HEK293 (cell line): Measurements from ENCODE around the gene EMC9.

Experiments
- CTCF ChIA-PET: fragments of 350-600 bp; formaldehyde crosslinking; extraction: SDS; loops from one replicate; lab custom pipeline; 2021; ENCODE audit warnings: antibody characterized with exemption; lab: Yijun Ruan, JAX
- POLR2A ChIA-PET: fragments of 300-600 bp; formaldehyde crosslinking; extraction: SDS; loops from one replicate; lab custom pipeline; 2020; ENCODE audit warnings: antibody characterized with exemption, inconsistent platforms; lab: Yijun Ruan, JAX
- H3K27ac ChIP-seq: fragments of 200-500 bp; sonication (Bioruptor generic); 2 replicates; pipeline ENCODE4 v1.5.1; 2014; ENCODE audit warnings: low read depth, low read length, control low read depth, inconsistent platforms; ENCODE audit errors: extremely low read depth
- H3K36me3 ChIP-seq, 2 experiments: fragments of 200-500 bp in 1 of 2; sonication (Bioruptor generic) in 1 of 2; 1 replicate in 1 of 2; 2 replicates in 1 of 2; pipeline ENCODE4 v1.5.1; 2014 to 2017; ENCODE audit warnings: inconsistent platforms in 2 of 2, low read length in 2 of 2; ENCODE audit not compliant: control insufficient read depth in 2 of 2, insufficient read depth in 1 of 2
- H3K4me1 ChIP-seq: fragments of 200-500 bp; sonication (Bioruptor generic); 2 replicates; pipeline ENCODE4 v1.5.1; 2014; ENCODE audit warnings: mild to moderate bottlenecking, low read length, inconsistent platforms; ENCODE audit not compliant: control insufficient read depth, insufficient read depth
- H3K4me3 ChIP-seq: 2 replicates; pipeline ENCODE4 v1.5.1; 2011; ENCODE audit warnings: low read depth, mild to moderate bottlenecking, control low read depth, low read length, moderate library complexity
- H3K9me3 ChIP-seq: fragments of 200-500 bp; sonication (Bioruptor generic); 2 replicates; pipeline ENCODE4 v1.5.1; 2014; ENCODE audit warnings: low read depth, low read length, inconsistent platforms; ENCODE audit not compliant: control insufficient read depth, insufficient read depth
- ATF2 ChIP-seq: fragments of 450-650 bp; formaldehyde crosslinking; IDR thresholded peaks from 2 replicates; pipeline ENCODE4 v1.5.1; 2016; ENCODE audit warnings: missing biosample characterization, missing genetic modification characterization, low read depth
- EGR2 ChIP-seq: fragments of 450-650 bp; formaldehyde crosslinking; IDR thresholded peaks from 2 replicates; pipeline ENCODE4 v1.5.1; 2016; ENCODE audit warnings: low read depth, missing biosample characterization, missing genetic modification characterization
- OSR2 ChIP-seq: fragments of 450-650 bp; formaldehyde crosslinking; IDR thresholded peaks from 2 replicates; pipeline ENCODE4 v1.5.1; 2016; ENCODE audit warnings: missing biosample characterization, missing genetic modification characterization
- PRDM10 ChIP-seq: fragments of 450-650 bp; formaldehyde crosslinking; IDR thresholded peaks from 2 replicates; pipeline ENCODE4 v1.5.1; 2016; ENCODE audit warnings: missing biosample characterization, missing genetic modification characterization
- SCRT2 ChIP-seq: fragments of 450-650 bp; formaldehyde crosslinking; IDR thresholded peaks from 2 replicates; pipeline ENCODE4 v1.5.1; 2016; ENCODE audit warnings: missing biosample characterization, missing genetic modification characterization
- YY2 ChIP-seq: fragments of 450-650 bp; formaldehyde crosslinking; IDR thresholded peaks from 2 replicates; pipeline ENCODE4 v1.5.1; 2016; ENCODE audit warnings: missing biosample characterization, missing genetic modification characterization
- ZBTB17 ChIP-seq: fragments of 450-650 bp; formaldehyde crosslinking; IDR thresholded peaks from 2 replicates; pipeline ENCODE4 v1.5.1; 2016; ENCODE audit warnings: missing biosample characterization, missing genetic modification characterization
- ZEB2 ChIP-seq: fragments of 450-650 bp; formaldehyde crosslinking; IDR thresholded peaks from 2 replicates; pipeline ENCODE4 v1.5.1; 2016; ENCODE audit warnings: missing biosample characterization, missing genetic modification characterization
- ZFHX2 ChIP-seq: fragments of 450-650 bp; formaldehyde crosslinking; conservative IDR thresholded peaks from 2 replicates; pipeline ENCODE4 v1.5.1; 2016; ENCODE audit warnings: missing biosample characterization, missing genetic modification characterization
- ZFP69B ChIP-seq: fragments of 450-650 bp; formaldehyde crosslinking; IDR thresholded peaks from 2 replicates; pipeline ENCODE4 v1.5.1; 2016; ENCODE audit warnings: missing biosample characterization, missing genetic modification characterization
- ZNF133 ChIP-seq: fragments of 450-650 bp; formaldehyde crosslinking; IDR thresholded peaks from 2 replicates; pipeline ENCODE4 v1.5.1; 2016; ENCODE audit warnings: missing biosample characterization, missing genetic modification characterization
- ZNF2 ChIP-seq: fragments of 450-650 bp; formaldehyde crosslinking; IDR thresholded peaks from 2 replicates; pipeline ENCODE4 v1.5.1; 2016; ENCODE audit warnings: missing biosample characterization, missing genetic modification characterization
- ZNF324 ChIP-seq: fragments of 450-650 bp; formaldehyde crosslinking; IDR thresholded peaks from 2 replicates; pipeline ENCODE4 v1.5.1; 2016; ENCODE audit warnings: missing biosample characterization, missing genetic modification characterization
- ZNF366 ChIP-seq: fragments of 450-650 bp; formaldehyde crosslinking; conservative IDR thresholded peaks from 2 replicates; pipeline ENCODE4 v1.5.1; 2016; ENCODE audit warnings: missing biosample characterization, missing genetic modification characterization
- ZNF423 ChIP-seq: fragments of 450-650 bp; formaldehyde crosslinking; IDR thresholded peaks from 2 replicates; pipeline ENCODE4 v1.5.1; 2016; ENCODE audit warnings: missing biosample characterization, missing genetic modification characterization
- ZNF426 ChIP-seq: fragments of 450-650 bp; formaldehyde crosslinking; IDR thresholded peaks from 2 replicates; pipeline ENCODE4 v1.5.1; 2017; ENCODE audit warnings: missing biosample characterization, missing genetic modification characterization, mild to moderate bottlenecking, inconsistent platforms, moderate library complexity
- ZNF600 ChIP-seq: fragments of 450-650 bp; formaldehyde crosslinking; IDR thresholded peaks from 2 replicates; pipeline ENCODE4 v1.5.1; 2016; ENCODE audit warnings: missing biosample characterization, missing genetic modification characterization
- ZNF624 ChIP-seq: fragments of 450-650 bp; formaldehyde crosslinking; IDR thresholded peaks from 2 replicates; pipeline ENCODE4 v1.5.1; 2017; ENCODE audit warnings: missing biosample characterization, missing genetic modification characterization
- ZNF639 ChIP-seq: fragments of 450-650 bp; formaldehyde crosslinking; IDR thresholded peaks from 2 replicates; pipeline ENCODE4 v1.5.1; 2016; ENCODE audit warnings: missing biosample characterization, missing genetic modification characterization
- ZNF654 ChIP-seq: fragments of 450-650 bp; formaldehyde crosslinking; IDR thresholded peaks from 2 replicates; pipeline ENCODE4 v1.5.1; 2016; ENCODE audit warnings: low read depth, missing biosample characterization, missing genetic modification characterization
- ZNF707 ChIP-seq: fragments of 450-650 bp; formaldehyde crosslinking; IDR thresholded peaks from 2 replicates; pipeline ENCODE4 v1.5.1; 2016; ENCODE audit warnings: missing biosample characterization, missing genetic modification characterization
- ZNF791 ChIP-seq: fragments of 450-650 bp; formaldehyde crosslinking; IDR thresholded peaks from 2 replicates; pipeline ENCODE4 v1.5.1; 2016; ENCODE audit warnings: missing biosample characterization, missing genetic modification characterization
- ZNF843 ChIP-seq: fragments of 450-650 bp; formaldehyde crosslinking; IDR thresholded peaks from 2 replicates; pipeline ENCODE4 v1.5.1; 2016; ENCODE audit warnings: missing biosample characterization, missing genetic modification characterization
- TF ChIP-seq, protein P1 (sequence below): fragments of 450-650 bp; formaldehyde crosslinking; IDR thresholded peaks from 2 replicates; pipeline ENCODE4 v1.5.1; 2016; ENCODE audit warnings: missing biosample characterization, missing genetic modification characterization
- TF ChIP-seq, protein P2 (sequence below): fragments of 450-650 bp; formaldehyde crosslinking; IDR thresholded peaks from 2 replicates; pipeline ENCODE4 v1.5.1; 2016; ENCODE audit warnings: missing biosample characterization, missing genetic modification characterization, borderline replicate concordance

The EMC9 gene

GRCh38 chr14:24179961-24180796 lies 38.8 kb upstream of the EMC9 start (continued):
- 0 out of 2 replicates have a peak, but pooled peaks have one; percentile 39 for TF ChIP-seq ZNF324 (tag by site-specific recombination)
- TF ChIP-seq, protein P1, sequence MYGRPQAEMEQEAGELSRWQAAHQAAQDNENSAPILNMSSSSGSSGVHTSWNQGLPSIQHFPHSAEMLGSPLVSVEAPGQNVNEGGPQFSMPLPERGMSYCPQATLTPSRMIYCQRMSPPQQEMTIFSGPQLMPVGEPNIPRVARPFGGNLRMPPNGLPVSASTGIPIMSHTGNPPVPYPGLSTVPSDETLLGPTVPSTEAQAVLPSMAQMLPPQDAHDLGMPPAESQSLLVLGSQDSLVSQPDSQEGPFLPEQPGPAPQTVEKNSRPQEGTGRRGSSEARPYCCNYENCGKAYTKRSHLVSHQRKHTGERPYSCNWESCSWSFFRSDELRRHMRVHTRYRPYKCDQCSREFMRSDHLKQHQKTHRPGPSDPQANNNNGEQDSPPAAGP (tag by site-specific recombination) = peak; percentile 58; the same call in 1 of the 2 replicates
- TF ChIP-seq PRDM10 (tag by site-specific recombination) = 0 out of 2 replicates have a peak, but pooled peaks have one; percentile 38
- peak; percentile 89 for TF ChIP-seq ZBTB17 (tag by site-specific recombination)
- TF ChIP-seq ZNF2 (tag by site-specific recombination) = 0 out of 2 replicates have a peak, but pooled peaks have one; percentile 42
- peak; percentile 18; the same call in 1 of the 2 replicates for TF ChIP-seq OSR2 (tag by site-specific recombination)
- peak; percentile 94 for TF ChIP-seq ZNF600 (tag by site-specific recombination)
- TF ChIP-seq ZEB2 (tag by site-specific recombination) = peak; percentile 67; the same call in 1 of the 2 replicates
- TF ChIP-seq ZNF366 (tag by site-specific recombination) = peak; percentile 67
- TF ChIP-seq ZNF639 (tag by site-specific recombination) = 0 out of 2 replicates have a peak, but pooled peaks have one; percentile 51
- TF ChIP-seq ZNF423 (tag by site-specific recombination) = no peak
- TF ChIP-seq, protein P2, sequence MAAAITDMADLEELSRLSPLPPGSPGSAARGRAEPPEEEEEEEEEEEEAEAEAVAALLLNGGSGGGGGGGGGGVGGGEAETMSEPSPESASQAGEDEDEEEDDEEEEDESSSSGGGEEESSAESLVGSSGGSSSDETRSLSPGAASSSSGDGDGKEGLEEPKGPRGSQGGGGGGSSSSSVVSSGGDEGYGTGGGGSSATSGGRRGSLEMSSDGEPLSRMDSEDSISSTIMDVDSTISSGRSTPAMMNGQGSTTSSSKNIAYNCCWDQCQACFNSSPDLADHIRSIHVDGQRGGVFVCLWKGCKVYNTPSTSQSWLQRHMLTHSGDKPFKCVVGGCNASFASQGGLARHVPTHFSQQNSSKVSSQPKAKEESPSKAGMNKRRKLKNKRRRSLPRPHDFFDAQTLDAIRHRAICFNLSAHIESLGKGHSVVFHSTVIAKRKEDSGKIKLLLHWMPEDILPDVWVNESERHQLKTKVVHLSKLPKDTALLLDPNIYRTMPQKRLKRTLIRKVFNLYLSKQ (tag by site-specific recombination) = no peak
- no peak for TF ChIP-seq YY2 (tag by site-specific recombination)
- TF ChIP-seq ZFP69B (tag by site-specific recombination) = peak; percentile 56; the same call in 1 of the 2 replicates
- peak; percentile 69; the same call in 1 of the 2 replicates for TF ChIP-seq SCRT2 (tag by site-specific recombination)
- no peak for TF ChIP-seq ZNF791 (tag by site-specific recombination)

- H3K27ac ChIP-seq = no peak overlapping the region
- POLR2A ChIA-PET = interaction anchor here (1.0 to 2.0 kb wide), 4 partner anchors 9 to 66 kb away, joined by 3 to 8 read pairs (median 4); partner anchors contain the start of gene IRF9
- TF ChIP-seq ZNF426 (tag by site-specific recombination) (no peak), ZNF654 (tag by site-specific recombination) (no peak), ZNF707 (tag by site-specific recombination) (no peak), ZFHX2 (tag by site-specific recombination) (0 out of 2 replicates have a peak, but pooled peaks have one; percentile 11), ZNF843 (tag by site-specific recombination) (no peak), ATF2 (tag by site-specific recombination) (no peak), ZNF133 (no peak), EGR2 (tag by site-specific recombination) (peak; percentile 77), ZNF624 (no peak)
- H3K4me3 ChIP-seq = no peak overlapping the region
- peaks cover 0 to 78% of the 10 kb centered on the region in 2 experiments; a peak in 2 of 3 replicates for H3K36me3 ChIP-seq
- H3K9me3 ChIP-seq = no peaks in the 10 kb centered on the region
- CTCF ChIA-PET = interaction anchor here (0.6 to 1.7 kb wide), 2 partner anchors 121 to 153 kb away, joined by 4 to 5 read pairs; no protein-coding TSS in a partner anchor
- no peaks in the 10 kb centered on the region for H3K4me1 ChIP-seq
These were observed 38.0 kb upstream of the EMC9 start for GRCh38 chr14:24179294-24179960.
